HCT116 (cell line): ENCODE measurements around the gene PURB.

ENCODE experiments used
- JUND ChIP-seq: IDR thresholded peaks from 2 replicates; pipeline ENCODE4 v1.6.1; 2012
- POLR2A ChIP-seq: IDR thresholded peaks from 2 replicates; pipeline ENCODE4 v1.7.0; 2011; ENCODE audit warnings: borderline replicate concordance; ENCODE audit not compliant: insufficient read depth, insufficient read length; ENCODE audit errors: extremely low read depth
- ZNF274 ChIP-seq: fragments of 200-500 bp; sonication (Bioruptor generic); IDR thresholded peaks from 2 replicates; pipeline ENCODE4 v1.6.1; 2014; ENCODE audit warnings: mild to moderate bottlenecking, low read depth, low read length, inconsistent platforms

GRCh38 chr7:44912775-44913347 is 27.5 kb upstream of the PURB start:
- TF ChIP-seq POLR2A: no peak
- no peak for TF ChIP-seq ZNF274
- no peak for TF ChIP-seq JUND
